GM18507 (cell line): Measurements from ENCODE around the gene POTEJ.
"Not testable (repeated sequence)": the region's sequence is repeated elsewhere in the genome, so short reads cannot be mapped to it uniquely, and the experiment has no call there.

Source experiments
- DNase-seq: peaks from one replicate; pipeline ENCODE4 v3.0.0; 2011; ENCODE audit warnings: low read depth; ENCODE audit not compliant: insufficient read length; ENCODE audit errors: extremely low spot score
- FAIRE-seq: peaks from 2 replicates; lab custom pipeline; 2011; peaks lifted over from hg19 to GRCh38; lab: Jason Lieb, UNC

The POTEJ gene

DNA sequence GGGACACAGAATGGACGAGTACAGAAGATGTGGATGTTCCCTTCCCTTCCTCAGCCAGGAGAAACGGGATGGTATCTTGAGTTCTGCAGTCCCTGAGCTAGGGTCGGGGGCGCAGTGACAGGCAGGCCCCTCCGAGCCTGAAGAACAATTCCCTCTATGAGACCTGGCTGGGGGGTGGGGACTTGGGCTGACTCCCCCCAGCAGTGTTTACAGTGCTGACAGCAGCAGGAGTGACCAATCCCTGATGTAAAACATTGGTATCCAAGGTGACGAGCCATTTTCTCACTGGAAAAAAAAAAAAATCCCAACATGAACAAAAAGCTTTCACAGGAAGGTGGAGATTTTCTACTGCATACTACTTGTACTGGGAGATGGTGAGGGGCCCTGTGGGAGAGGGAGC lies 11.8 kb upstream of the POTEJ start, which contains the start of gene CFC1:
CFC1 (minus strand) TSS at position 183 of the 400 bp plus-strand sequence. CDS start 288 bp downstream, outside the sequence.
- FAIRE-seq, DNase-seq: not testable (repeated sequence)

- not testable (repeated sequence) for FAIRE-seq, DNase-seq
These were observed 11.3 kb upstream of the POTEJ start for GRCh38 chr2:130599926-130600325.

DNA sequence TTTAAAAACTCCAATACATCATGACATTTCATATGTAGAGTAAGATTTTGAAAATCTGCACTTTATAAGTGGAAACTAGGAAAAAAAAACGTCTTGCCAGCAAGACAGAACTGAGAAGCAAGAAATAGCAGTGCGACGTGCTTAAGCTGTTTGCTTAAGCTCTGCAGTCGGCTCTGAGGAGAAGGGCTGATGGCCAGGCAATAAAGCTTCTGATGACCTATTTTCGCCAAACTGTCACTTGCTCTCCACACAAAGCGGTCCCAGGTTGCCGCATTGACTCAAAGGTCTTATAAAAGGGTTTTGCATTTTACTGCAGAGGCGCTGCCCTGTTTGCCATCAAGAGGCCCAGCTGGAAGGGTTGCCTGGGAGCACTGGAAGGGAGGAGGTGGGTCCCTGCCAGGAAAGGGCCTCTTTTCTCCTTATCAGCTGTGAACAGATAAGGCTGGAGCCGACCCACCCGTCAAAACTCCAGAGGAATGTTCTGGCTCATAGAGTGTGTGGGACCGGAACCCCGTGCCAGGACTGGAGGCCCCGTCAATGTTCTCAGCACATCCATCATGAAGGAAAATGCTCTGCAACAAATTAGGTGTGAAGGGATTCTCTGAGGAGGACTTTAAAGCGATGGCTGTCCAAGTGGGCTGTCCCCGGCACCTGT lies 9.5 kb upstream of the POTEJ start:
- DNase-seq, FAIRE-seq: not testable (repeated sequence)

GRCh38 chr2:130608276-130609001 lies 2.8 kb upstream of the POTEJ start:
- DNase-seq, FAIRE-seq: not testable (repeated sequence)

GRCh38 chr2:130609002-130609920 lies 2.0 kb upstream of the POTEJ start:
- not testable (repeated sequence) for FAIRE-seq

DNA sequence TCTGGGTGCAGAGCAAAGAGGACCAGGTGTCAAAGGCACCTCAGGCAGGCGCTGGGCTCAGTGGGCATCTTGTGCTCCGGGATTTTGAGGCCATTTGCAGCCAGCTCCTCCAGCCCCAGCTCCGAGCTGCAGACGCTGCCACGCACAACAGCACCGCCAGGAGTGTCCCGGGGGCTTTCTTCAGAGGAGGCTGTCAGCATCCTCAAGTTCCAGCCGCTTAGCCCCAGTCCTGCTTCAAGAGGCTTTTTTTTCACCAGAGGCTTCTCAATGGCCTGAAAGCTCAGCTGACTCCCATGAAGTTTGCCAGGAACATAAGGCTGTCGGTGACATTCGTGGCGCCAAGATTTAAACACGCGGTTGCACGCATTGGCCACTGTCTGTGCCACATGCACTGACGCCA lies 754 bp upstream of the POTEJ start:
- DNase-seq: not testable (repeated sequence)

More at GRCh38 chr2:130609002-130609920, 2.0 kb upstream of the POTEJ start:
- not testable (repeated sequence) for DNase-seq

DNA sequence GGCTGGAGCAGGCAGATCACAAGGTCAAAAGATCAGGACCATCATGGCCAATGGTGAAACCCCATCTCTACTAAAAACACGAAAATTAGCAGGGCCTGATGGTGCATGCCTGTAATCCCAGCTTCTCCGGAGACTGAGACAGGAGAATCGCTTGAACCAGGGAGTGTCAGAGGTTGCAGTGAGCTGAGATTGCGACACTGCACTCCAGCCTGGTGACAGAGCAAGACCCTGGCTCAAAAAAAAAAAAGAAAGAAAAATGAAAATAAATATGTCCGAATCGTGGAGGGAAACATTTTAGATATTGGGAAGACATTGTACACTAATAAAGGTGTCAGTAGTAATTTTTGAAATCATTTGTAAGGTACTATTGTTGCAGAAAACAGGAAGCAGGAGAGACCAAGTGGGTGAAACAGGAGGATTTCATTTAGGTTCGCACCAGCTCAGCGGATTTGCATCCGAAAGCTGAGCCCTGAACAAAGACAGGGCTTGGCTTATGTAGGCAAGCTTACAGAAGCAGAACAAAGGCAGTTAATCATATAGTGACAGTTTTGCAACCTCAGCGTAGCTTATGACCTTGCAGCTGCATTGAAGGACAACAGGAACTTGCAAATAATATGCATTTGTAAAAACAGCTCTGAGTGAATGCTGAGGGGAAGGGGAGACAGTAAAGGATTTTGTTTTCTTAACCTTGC lies 17.7 kb downstream of the POTEJ start:
- not testable (repeated sequence) for DNase-seq, FAIRE-seq

More for the DNA sequence above, 754 bp upstream of the POTEJ start:
- FAIRE-seq: not testable (repeated sequence)

DNA sequence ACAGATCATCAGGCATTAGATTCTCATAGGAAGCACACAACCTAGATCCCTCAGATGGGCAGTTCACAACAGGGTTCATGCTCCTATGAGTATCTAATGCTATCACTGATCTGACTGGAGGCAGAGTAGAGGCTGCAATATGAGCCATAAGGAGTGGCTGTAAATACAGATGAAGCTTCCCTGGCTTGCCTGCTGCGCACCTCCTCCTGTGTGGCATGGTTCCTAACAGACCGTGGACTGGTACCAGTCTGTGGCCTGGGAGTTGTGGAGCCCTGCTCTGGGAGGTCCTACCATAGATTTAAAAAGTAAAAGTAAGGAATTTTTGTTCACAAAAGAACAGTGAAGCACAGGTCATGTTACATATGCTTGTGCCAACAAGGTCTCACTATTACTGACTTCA lies 27.7 kb downstream of the POTEJ start:
- not testable (repeated sequence) for DNase-seq, FAIRE-seq

- FAIRE-seq: not testable (repeated sequence)
These were observed 30.4 kb downstream of the POTEJ start for GRCh38 chr2:130641688-130642087.

GRCh38 chr2:130649285-130649684 lies 38.0 kb downstream of the POTEJ start:
- DNase-seq, FAIRE-seq: not testable (repeated sequence)

More at GRCh38 chr2:130641688-130642087, 30.4 kb downstream of the POTEJ start:
- not testable (repeated sequence) for DNase-seq

DNA sequence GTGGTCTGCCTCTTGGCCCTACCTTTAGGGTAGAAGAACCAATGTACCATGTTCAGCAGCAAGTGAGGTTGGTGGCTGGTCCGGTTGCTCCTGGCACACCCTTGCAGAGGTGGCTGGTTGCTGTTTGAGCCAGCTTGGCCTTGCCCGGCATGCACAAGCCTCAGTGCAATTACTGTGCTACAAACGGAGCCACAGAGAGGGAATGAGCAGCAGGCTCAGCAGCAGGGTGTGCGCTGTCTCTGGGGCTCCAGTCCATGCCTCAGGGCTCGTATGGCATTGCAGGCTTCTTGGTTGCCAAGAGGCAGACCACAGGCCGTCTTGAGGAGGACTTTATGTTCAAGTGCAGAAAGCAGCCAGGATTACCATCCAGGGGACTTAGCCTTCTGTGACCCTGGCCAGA lies 53.3 kb downstream of the POTEJ start:
- DNase-seq, FAIRE-seq: not testable (repeated sequence)

GRCh38 chr2:130665596-130665995 lies 54.4 kb downstream of the POTEJ start:
- not testable (repeated sequence) for DNase-seq, FAIRE-seq

DNA sequence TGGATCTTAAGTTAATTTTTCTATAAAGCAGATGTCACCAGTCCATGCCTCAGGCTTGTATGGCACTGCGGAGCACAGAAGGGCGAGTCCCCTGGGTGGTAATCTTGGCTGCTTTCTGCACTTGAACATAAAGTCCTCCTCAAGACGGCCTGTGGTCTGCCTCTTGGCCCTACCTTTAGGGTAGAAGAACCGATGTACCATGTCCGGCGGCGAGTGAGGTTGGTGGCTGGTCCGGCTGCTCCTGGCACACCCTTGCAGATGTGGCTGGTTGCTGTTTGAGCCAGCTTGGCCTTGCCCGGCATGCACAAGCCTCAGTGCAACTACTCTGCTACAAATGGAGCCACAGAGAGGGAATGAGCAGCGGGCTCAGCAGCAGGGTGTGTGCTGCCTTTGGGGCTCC lies 56.3 kb downstream of the POTEJ start:
- FAIRE-seq, DNase-seq: not testable (repeated sequence)

DNA sequence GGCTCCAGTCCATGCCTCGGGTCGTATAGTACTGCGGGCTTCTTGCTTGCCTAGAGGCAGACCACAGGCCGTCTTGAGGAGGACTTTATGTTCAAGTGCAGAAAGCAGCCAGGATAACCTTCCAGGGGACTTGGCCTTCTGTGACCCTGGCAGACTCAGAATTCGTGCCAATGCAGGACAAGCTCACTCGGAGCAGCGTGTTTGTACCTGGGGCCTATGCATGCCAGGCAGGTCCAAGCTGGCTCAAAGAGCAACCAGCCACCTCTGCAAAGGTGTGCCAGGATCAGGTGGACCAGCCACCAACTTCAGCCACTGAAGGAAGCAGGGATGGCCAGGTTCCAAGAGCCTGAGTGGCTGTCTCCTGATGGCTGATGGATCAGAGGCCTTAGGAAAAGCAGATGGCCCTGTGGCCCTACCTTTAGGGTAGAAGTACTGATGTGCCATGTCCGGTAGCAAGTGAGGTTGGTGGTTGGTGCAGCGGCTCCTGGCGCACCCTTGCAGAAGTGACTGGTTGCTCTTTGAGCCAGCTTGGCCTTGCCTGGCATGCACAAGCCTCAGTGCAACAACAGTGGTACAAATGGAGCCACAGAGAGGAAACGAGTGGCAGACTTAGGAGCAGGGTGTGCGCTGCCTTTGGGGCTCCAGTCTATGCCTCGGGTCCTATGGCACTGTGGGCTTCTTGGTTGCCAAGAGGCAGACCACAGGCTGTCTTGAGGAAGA lies 58.9 kb downstream of the POTEJ start:
- not testable (repeated sequence) for DNase-seq, FAIRE-seq

DNA sequence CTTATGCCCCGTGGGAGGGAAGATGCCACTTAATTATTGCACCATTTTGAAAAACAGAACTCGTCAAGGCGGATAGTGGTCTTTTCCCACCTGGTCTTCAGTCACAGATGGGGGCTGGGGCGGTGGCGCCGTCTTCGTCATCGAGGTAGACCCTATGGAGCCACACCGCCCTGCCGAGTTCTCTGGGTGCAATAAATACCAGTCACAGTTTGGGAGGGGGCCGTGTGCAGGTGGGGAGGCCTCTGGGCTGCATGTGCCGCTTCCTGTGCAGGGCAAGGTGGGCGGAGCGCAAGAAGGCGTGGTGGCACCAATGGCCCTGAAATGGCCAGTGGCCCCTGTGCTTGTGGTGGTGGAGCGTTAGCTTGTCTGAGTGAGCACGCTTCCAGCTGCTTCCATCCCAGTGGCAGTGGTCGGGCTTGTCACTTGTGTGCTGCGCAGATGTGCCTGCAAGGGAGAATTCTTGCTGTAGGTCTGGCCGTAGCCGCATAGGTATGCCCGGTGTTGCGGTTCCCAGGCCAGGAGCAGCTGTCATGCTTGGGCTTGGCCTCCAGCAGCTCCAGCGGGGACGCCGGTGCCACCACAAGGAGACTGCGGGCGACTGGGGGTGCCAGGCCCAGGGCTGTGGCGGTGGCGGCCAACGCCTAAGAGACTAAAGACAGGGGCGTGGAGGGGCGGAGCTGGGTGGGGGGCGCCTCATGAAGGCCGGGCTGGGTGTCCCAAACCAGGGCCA lies 81.0 kb downstream of the POTEJ start:
- not testable (repeated sequence) for DNase-seq, FAIRE-seq

GRCh38 chr2:130693474-130693873 lies 82.2 kb downstream of the POTEJ start:
- not testable (repeated sequence) for DNase-seq, FAIRE-seq

- DNase-seq, FAIRE-seq: not testable (repeated sequence)
These were observed 92.0 kb downstream of the POTEJ start for GRCh38 chr2:130703250-130703649.
